ENCODE results near the gene GAREM2.

DNA sequence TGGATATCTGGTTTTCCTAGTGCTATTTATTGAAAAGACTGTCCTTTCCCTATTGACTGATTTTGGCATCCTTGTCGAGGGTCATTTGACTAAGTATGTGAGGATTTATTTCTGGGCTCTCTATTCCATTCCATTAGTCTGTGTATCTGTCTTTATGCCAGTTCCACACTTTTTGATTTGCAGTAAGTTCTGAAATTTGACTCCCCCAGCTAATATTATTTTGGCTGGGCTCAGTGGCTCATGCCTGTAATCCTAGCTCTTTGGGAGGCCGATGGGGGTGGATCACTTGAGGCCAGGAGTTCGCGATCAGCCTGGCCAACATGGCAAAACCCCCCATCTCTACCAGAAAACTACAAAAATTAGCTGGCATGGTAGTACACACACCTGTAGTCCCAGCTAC, 46.8 kb upstream of the GAREM2 start:
- no peak for TF ChIP-seq CTCF (IDR thresholded peaks at IDR 0.05; ENCODE audit: insufficient read depth, low read depth, low read length)
- no peak for TF ChIP-seq EZH2 (IDR thresholded peaks at IDR 0.05; ENCODE audit: insufficient read depth, low read length)
